KMS-11 (cell line): ENCODE data around the gene GPBP1L1.
"Not testable (repeated sequence)": the region's sequence is repeated elsewhere in the genome, so short reads cannot be mapped to it uniquely, and the experiment has no call there.

Source experiments
- H2AFZ ChIP-seq: fragments of 200-600 bp; sonication (generic); 2 replicates; pipeline ENCODE4 v1.6.1; 2016; ENCODE audit warnings: antibody characterized with exemption, mixed run types, low read depth
- H3K27ac ChIP-seq: fragments of 200-600 bp; sonication (generic); 2 replicates; pipeline ENCODE4 v1.6.1; 2016; ENCODE audit warnings: mild to moderate bottlenecking, mixed run types
- H3K27me3 ChIP-seq: fragments of 200-600 bp; sonication (generic); 2 replicates; pipeline ENCODE4 v1.6.1; 2017; ENCODE audit warnings: mild to moderate bottlenecking, low read depth, mixed run types, moderate library complexity; ENCODE audit not compliant: insufficient read depth
- H3K36me3 ChIP-seq: fragments of 200-600 bp; sonication (generic); 2 replicates; pipeline ENCODE4 v1.6.1; 2017; ENCODE audit warnings: mild to moderate bottlenecking, mixed run types; ENCODE audit not compliant: insufficient read depth
- H3K4me1 ChIP-seq: fragments of 200-600 bp; sonication (generic); 2 replicates; pipeline ENCODE4 v1.6.1; 2016; ENCODE audit warnings: mild to moderate bottlenecking, low read depth, mixed run types; ENCODE audit not compliant: poor library complexity, severe bottlenecking
- H3K4me2 ChIP-seq: fragments of 200-600 bp; sonication (generic); 2 replicates; pipeline ENCODE4 v1.7.0; 2016; ENCODE audit warnings: mild to moderate bottlenecking, mixed run types
- H3K4me3 ChIP-seq: fragments of 200-600 bp; sonication (generic); IDR thresholded peaks from 2 replicates; pipeline ENCODE4 v1.6.1; 2017; ENCODE audit warnings: low read depth, low read length, mixed read lengths; ENCODE audit not compliant: insufficient read depth
- H3K79me2 ChIP-seq: fragments of 200-600 bp; sonication (generic); 2 replicates; pipeline ENCODE4 v1.6.1; 2016; ENCODE audit warnings: low read depth, mixed run types; ENCODE audit not compliant: insufficient read depth
- H3K9ac ChIP-seq: fragments of 200-600 bp; sonication (generic); 2 replicates; pipeline ENCODE4 v1.6.1; 2016; ENCODE audit warnings: mild to moderate bottlenecking, mixed run types
- H4K20me1 ChIP-seq: fragments of 200-600 bp; sonication (generic); 2 replicates; pipeline ENCODE4 v1.6.1; 2016; ENCODE audit warnings: mild to moderate bottlenecking, mixed run types; ENCODE audit not compliant: insufficient read depth
- CTCF ChIP-seq: fragments of 200-600 bp; sonication (generic); conservative IDR thresholded peaks from 2 replicates; pipeline ENCODE4 v1.6.1; 2017; ENCODE audit warnings: low read depth, mild to moderate bottlenecking, antibody characterized with exemption, low read length, moderate library complexity, mixed read lengths

The GPBP1L1 gene

GRCh38 chr1:45723248-45723930 lies 37.1 kb upstream of the GPBP1L1 start:
- Histone ChIP-seq H2AFZ (no peak overlapping the region), H3K9ac (no peak overlapping the region), H3K4me1 (no peaks in the 10 kb centered on the region), H3K27ac (no peak overlapping the region), H3K4me3 (no peak overlapping the region), H3K4me2 (no peak overlapping the region), H4K20me1 (no peaks in the 10 kb centered on the region), H3K27me3 (no peaks in the 10 kb centered on the region), H3K36me3 (no peaks in the 10 kb centered on the region), H3K79me2 (no peaks in the 10 kb centered on the region)
- no peak for TF ChIP-seq CTCF

GRCh38 chr1:45722809-45723208 lies 36.5 kb upstream of the GPBP1L1 start:
- H3K36me3 ChIP-seq, result no peaks in the 10 kb centered on the region
- H2AFZ ChIP-seq, result no peak overlapping the region
- H3K79me2 ChIP-seq, result no peaks in the 10 kb centered on the region
- no peak for TF ChIP-seq CTCF
- H3K4me1 ChIP-seq, result no peaks in the 10 kb centered on the region
- no peak overlapping the region for H3K4me3 ChIP-seq
- no peak overlapping the region for H3K4me2 ChIP-seq
- no peak overlapping the region for H3K9ac ChIP-seq
- H4K20me1 ChIP-seq, result no peaks in the 10 kb centered on the region
- no peaks in the 10 kb centered on the region for H3K27me3 ChIP-seq
- H3K27ac ChIP-seq, result no peak overlapping the region

- Histone ChIP-seq H3K27me3 (no peaks in the 10 kb centered on the region), H3K36me3 (no peaks in the 10 kb centered on the region), H3K9ac (no peak overlapping the region), H3K27ac (no peak overlapping the region), H4K20me1 (no peaks in the 10 kb centered on the region), H3K4me3 (no peak overlapping the region), H3K79me2 (no peaks in the 10 kb centered on the region), H2AFZ (no peak overlapping the region), H3K4me1 (no peaks in the 10 kb centered on the region), H3K4me2 (no peak overlapping the region)
- no peak for TF ChIP-seq CTCF
Observed at GRCh38 chr1:45721207-45721606, 34.9 kb upstream of the GPBP1L1 start.

GRCh38 chr1:45718289-45718688 lies 32.0 kb upstream of the GPBP1L1 start:
- Histone ChIP-seq H3K27ac (no peak overlapping the region), H3K36me3 (no peaks in the 10 kb centered on the region), H3K4me2 (no peak overlapping the region), H3K79me2 (no peaks in the 10 kb centered on the region), H2AFZ (no peak overlapping the region), H3K27me3 (no peaks in the 10 kb centered on the region), H3K9ac (no peak overlapping the region), H3K4me1 (no peaks in the 10 kb centered on the region), H4K20me1 (no peaks in the 10 kb centered on the region), H3K4me3 (no peak overlapping the region)
- no peak for TF ChIP-seq CTCF

- not testable (repeated sequence) for H4K20me1 ChIP-seq, H3K36me3 ChIP-seq, H3K27ac ChIP-seq, H3K27me3 ChIP-seq, H3K9ac ChIP-seq, H3K4me1 ChIP-seq, H3K4me3 ChIP-seq, H3K4me2 ChIP-seq, H3K79me2 ChIP-seq, H2AFZ ChIP-seq
Observed at GRCh38 chr1:45717386-45717785, 31.1 kb upstream of the GPBP1L1 start.
